NB4 (cell line): ENCODE data around the gene YES1.
"Not testable (repeated sequence)": the region's sequence is repeated elsewhere in the genome, so short reads cannot be mapped to it uniquely, and the experiment has no call there.

Experiments
- DNase-seq: peaks from one replicate; pipeline ENCODE4 v3.0.0; 2010; ENCODE audit warnings: low read depth
- H3K4me3 ChIP-seq: one replicate; pipeline ENCODE4 v1.5.1; 2011; ENCODE audit warnings: mild to moderate bottlenecking, low read depth, low read length, moderate library complexity
- MYC ChIP-seq: IDR thresholded peaks from 2 replicates; pipeline ENCODE4 v1.6.1; 2011; ENCODE audit warnings: low read depth, low read length
- POLR2A ChIP-seq: IDR thresholded peaks from 2 replicates; pipeline ENCODE4 v1.6.1; 2011; ENCODE audit warnings: mild to moderate bottlenecking; ENCODE audit not compliant: insufficient read length; ENCODE audit errors: extremely low read depth
- TF ChIP-seq, protein P1 (sequence below): IDR thresholded peaks from 2 replicates; pipeline ENCODE4 v1.6.1; 2011; ENCODE audit warnings: low read depth, low read length
- TF ChIP-seq, protein P2 (sequence below): IDR thresholded peaks from one replicate; pipeline ENCODE4 v1.5.1; 2012; ENCODE audit warnings: low read depth, low read length

YES1 gene

DNA sequence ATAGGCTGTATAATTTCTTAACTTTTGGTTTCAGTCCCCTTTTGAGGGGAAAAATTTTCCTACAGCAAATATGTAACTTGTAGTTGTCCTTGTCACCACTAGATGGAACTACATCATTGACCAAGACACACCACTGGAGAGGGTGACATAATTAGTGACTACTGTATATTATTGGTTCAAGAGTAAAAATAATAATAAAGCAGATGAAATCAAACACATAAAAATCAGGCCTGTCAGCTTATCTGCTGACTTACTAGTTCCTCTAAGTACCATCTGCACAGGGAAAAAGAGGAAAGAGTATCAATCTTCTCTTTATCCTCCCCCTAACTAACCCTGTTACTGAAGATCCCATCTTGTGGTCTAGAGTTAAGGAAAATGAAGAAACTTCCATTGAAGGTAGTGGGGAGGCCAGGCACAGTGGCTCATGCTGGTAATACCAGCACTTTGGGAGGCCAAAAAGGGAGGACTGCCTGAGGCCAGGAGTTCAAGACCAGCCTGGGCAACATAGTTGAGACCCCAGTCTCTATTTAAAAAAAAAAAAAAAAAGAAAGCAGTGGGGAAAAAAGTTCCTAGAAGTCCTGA, 70.0 kb downstream of the YES1 start:
- peak; percentile 66 for DNase-seq
- TF ChIP-seq POLR2A (no peak), MYC (no peak)
- TF ChIP-seq, protein P1, sequence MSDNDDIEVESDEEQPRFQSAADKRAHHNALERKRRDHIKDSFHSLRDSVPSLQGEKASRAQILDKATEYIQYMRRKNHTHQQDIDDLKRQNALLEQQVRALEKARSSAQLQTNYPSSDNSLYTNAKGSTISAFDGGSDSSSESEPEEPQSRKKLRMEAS: no peak
- TF ChIP-seq, protein P2, sequence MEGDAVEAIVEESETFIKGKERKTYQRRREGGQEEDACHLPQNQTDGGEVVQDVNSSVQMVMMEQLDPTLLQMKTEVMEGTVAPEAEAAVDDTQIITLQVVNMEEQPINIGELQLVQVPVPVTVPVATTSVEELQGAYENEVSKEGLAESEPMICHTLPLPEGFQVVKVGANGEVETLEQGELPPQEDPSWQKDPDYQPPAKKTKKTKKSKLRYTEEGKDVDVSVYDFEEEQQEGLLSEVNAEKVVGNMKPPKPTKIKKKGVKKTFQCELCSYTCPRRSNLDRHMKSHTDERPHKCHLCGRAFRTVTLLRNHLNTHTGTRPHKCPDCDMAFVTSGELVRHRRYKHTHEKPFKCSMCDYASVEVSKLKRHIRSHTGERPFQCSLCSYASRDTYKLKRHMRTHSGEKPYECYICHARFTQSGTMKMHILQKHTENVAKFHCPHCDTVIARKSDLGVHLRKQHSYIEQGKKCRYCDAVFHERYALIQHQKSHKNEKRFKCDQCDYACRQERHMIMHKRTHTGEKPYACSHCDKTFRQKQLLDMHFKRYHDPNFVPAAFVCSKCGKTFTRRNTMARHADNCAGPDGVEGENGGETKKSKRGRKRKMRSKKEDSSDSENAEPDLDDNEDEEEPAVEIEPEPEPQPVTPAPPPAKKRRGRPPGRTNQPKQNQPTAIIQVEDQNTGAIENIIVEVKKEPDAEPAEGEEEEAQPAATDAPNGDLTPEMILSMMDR: peak; percentile 52
- no peak overlapping the region for H3K4me3 ChIP-seq

DNA sequence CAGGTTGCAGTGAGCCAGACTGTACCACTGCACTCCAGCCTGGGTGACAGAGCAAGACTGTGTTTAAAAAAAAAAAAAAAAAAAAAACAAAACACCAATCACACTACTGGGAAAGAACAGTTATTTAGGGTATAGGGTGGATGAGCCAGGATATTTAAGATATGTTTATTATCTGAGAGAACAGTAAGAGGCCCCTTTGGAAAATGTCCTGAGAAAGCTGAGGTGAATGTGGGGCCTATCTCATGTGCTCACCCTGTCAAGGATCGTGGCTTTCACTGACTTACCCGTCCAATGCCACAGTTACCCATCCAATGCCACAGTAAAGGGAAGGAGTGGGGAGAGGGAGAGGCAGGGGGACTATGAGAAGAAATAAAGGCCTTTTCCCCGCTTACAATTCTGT, 79.7 kb downstream of the YES1 start:
- H3K4me3 ChIP-seq: no peak overlapping the region
- TF ChIP-seq, protein P2: no peak
- TF ChIP-seq MYC: no peak
- no peak for TF ChIP-seq POLR2A
- TF ChIP-seq, protein P1: no peak
- DNase-seq: no peak

DNA sequence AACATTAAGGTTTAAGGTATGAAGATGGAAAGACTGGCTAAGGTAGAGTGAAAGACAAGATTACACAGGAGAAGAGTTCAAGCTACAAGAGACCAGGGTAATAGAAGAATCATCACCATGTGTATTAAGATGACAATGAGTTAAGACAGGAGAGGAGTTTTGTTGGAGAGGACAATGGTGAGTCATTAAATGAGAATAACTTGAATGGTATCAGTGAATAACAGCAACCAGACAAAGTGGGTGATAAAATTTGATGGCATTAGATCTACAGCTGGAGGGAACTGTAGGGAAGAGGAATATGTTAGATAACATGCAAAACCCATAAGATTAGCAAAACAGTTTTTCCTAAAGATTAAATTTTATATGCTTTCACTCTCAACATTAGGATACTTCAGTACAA, 80.9 kb downstream of the YES1 start:
- DNase-seq: no peak
- TF ChIP-seq MYC: no peak
- TF ChIP-seq, protein P1: no peak
- TF ChIP-seq POLR2A: no peak
- TF ChIP-seq, protein P2: no peak
- no peak overlapping the region for H3K4me3 ChIP-seq

DNA sequence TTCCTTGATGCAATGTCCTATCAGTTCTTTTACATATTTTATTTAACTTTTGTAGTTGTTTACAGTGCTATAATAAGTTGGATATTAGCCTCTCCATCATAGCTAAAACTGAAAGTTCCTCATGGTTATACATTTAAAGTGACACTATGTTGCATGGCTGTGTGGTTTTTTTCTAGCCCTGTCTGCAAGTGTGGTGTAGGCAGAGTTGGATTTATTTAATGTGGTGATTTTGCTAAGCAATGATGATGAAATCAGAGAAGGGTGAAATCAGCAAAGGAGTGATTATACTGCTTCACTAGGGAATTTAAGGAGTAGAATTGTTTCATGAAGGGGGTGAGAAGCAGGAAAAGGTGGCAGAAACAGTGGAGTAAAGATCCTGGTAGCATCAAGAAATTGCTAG, 81.3 kb downstream of the YES1 start:
- DNase-seq: no peak
- H3K4me3 ChIP-seq: no peak overlapping the region
- no peak for TF ChIP-seq MYC
- TF ChIP-seq POLR2A: no peak
- TF ChIP-seq, protein P2: no peak
- TF ChIP-seq, protein P1: no peak

DNA sequence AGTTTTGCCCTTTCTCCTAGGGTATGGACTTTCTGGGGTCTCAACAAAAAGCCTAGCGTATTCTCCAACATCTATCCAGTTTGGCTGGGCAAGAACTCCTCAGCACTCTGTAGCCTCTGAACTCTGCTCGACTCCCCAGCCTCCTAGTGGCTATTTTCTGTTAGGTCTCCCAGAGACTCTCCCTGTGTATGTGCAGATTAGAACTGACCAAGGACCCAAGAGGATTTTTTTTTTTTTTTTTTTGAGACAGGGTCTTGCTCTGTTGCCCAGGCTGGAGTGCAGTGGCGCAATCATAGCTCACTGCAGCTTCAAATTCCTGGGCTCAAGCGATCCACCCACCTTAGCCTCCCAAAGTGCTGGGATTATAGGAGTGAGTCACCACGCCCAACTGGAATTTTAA, 81.9 kb downstream of the YES1 start:
- not testable (repeated sequence) for DNase-seq

DNA sequence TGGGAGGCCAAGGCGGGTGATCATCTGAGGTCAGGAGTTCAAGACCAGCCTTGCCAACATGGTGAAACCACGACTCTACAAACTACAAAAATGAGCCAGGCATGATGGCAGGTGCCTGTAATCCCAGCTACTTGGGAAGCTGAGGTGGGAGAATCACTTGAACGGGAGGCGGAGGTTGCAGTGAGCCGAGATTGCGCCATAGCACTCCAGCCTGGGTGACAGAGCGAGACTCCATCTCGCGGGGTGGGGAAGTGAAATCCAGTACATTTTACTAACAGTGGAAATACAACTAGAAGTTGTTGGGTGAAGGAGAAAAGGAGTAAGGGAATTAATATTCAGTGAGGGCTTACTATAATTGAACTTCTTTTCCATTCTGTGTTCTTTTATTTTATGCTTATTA, 86.4 kb downstream of the YES1 start:
- no peak for DNase-seq
- no peak overlapping the region for H3K4me3 ChIP-seq
- TF ChIP-seq, protein P1: no peak
- no peak for TF ChIP-seq MYC
- no peak for TF ChIP-seq POLR2A
- TF ChIP-seq, protein P2: no peak

More for the DNA sequence above, 81.9 kb downstream of the YES1 start:
- not testable (repeated sequence) for H3K4me3 ChIP-seq
